Muscle of leg (tissue), 11 donors: Measurements from ENCODE around the gene ZNF428. TPM values are rescaled to one million over a fixed set of nuclear protein-coding genes. Genes with fewer than 3 reads are reported as not detected.

Source experiments
- DNase-seq: peaks from one replicate; pipeline ENCODE4 v3.0.0; 2013
- H3K27ac ChIP-seq: one replicate; pipeline ENCODE4 v1.5.1; 2013; ENCODE audit warnings: mild to moderate bottlenecking, low read length, control low read depth
- H3K27me3 ChIP-seq: one replicate; pipeline ENCODE4 v1.6.1; 2013; ENCODE audit warnings: low read length; ENCODE audit not compliant: control insufficient read depth, insufficient read depth
- H3K36me3 ChIP-seq: one replicate; pipeline ENCODE4 v1.6.1; 2013; ENCODE audit warnings: low read length; ENCODE audit not compliant: control insufficient read depth, insufficient read depth
- H3K4me1 ChIP-seq: one replicate; pipeline ENCODE4 v1.6.1; 2013; ENCODE audit warnings: low read length; ENCODE audit not compliant: control insufficient read depth, insufficient read depth
- H3K4me3 ChIP-seq: one replicate; pipeline ENCODE4 v1.5.1; 2013; ENCODE audit warnings: low read length, control low read depth
- H3K9me3 ChIP-seq: replicated peaks from 2 replicates; pipeline ENCODE4 v1.6.1; 2013; ENCODE audit warnings: low read depth, low read length; ENCODE audit not compliant: control insufficient read depth
- WGBS: methylation state at CpG from one replicate; pipeline ENCODE4 v1.1.5; 2013; ENCODE audit warnings: missing lambda C conversion rate; ENCODE audit not compliant: insufficient coverage; 5-methylcytosine and 5-hydroxymethylcytosine counted together
- polyA plus RNA-seq, 8 donors: library from polyadenylated mRNA; unstranded; fragments of 120-200 nt; gene quantifications; one replicate each; pipeline versions ENCODE4 v1.2.1 to v1.2.3, GENCODE V29; 2013; ENCODE audit warnings: inconsistent platforms in 1 of 8, low replicate concordance in 1 of 8; ENCODE audit not compliant: insufficient read length in 8 of 8, insufficient read depth in 1 of 8
- total RNA-seq: library from RNA; stranded (reverse); fragments of 120-200 nt; gene quantifications from one replicate; pipeline ENCODE4 v1.2.4, GENCODE V29; 2013

ZNF428 gene
- total and polyA plus RNA-seq, 9 donors = 55.9 to 80.5 (median 71.7) TPM

- Histone ChIP-seq H3K4me3 (no peak overlapping the region), H3K9me3 (no peaks in the 10 kb centered on the region), H3K27ac (no peak overlapping the region), H3K4me1 (peaks cover 12% of the 10 kb centered on the region), H3K27me3 (no peaks in the 10 kb centered on the region), H3K36me3 (no peaks in the 10 kb centered on the region)
- WGBS = no CpG with 5 or more reads among the region's 1 CpG
- DNase-seq = no peak
These were observed 3.5 kb upstream of the ZNF428 start for GRCh38 chr19:43622956-43623355.

DNA sequence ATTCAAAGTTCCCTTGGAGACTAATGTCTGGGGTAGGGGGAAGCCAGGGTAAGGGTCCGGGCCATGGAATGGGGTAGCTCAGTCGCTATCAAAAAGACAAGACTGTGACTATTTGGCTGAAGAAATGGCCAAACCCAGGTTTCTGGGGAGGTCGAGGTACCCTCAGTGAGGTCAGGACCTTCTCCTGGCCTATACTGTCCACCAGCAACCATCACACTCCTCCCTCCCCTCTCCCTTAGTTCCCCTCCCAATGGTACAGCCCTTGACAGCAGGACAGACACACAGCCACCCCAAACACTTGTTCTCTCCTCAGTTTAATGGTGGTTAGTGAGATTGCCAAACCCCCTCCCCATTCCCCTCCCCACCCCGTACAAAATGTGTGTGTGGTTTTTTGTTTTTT lies 2.6 kb upstream of the ZNF428 start:
- peaks cover 12% of the 10 kb centered on the region for H3K4me1 ChIP-seq
- H3K27ac ChIP-seq = no peak overlapping the region
- H3K4me3 ChIP-seq = no peak overlapping the region
- no peak for DNase-seq
- WGBS = 85% methylated on average over 3 of the region's 4 CpGs
- H3K27me3 ChIP-seq = no peaks in the 10 kb centered on the region
- H3K9me3 ChIP-seq = no peaks in the 10 kb centered on the region
- H3K36me3 ChIP-seq = no peaks in the 10 kb centered on the region

DNA sequence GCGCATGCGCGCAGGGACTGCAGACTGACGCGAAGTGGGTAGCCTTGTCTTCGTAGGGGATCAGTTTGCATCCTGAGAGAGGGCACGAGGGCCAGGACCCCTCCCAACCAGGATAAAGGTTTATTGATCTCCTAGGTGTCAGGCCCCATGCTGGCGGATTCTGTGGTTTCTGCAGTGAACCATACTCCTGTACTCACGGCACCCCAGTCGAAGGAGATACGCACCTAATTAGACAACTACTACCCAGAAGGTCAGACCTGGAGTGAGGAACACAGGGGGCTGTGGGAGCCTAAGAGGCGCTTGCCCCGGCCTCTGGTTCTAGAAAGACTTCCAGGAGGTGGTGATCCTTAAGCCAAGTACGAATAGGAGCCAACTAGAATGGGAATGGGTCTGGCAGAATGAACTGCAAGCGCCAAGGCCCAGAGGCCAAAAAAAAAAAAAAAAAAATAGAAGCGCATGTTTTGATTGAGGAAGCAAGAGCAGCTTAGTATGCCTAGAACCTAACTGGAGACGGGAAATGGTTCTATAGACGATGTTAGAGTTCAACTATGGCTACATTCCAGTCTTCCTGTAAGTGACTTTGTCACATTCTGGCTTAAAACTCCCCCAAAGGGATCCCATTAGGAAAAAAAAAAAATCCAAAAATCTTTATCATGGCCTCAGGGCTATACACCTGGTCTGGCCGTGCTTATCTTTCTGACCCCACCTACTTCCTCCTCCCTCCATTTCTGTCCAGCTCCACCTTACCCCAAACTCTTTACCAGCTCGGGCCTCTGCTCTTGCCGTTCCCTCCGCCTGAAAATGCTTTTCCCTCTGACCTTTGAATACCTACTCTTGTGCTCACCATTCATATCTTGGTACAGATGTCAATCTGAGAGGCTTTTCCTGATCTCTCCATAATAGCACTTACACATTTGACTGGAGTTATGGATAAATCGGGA lies 902 bp upstream of the ZNF428 start:
- Histone ChIP-seq H3K9me3 (no peaks in the 10 kb centered on the region), H3K4me3 (peak overlapping the region; percentile 93), H3K36me3 (no peaks in the 10 kb centered on the region), H3K27me3 (no peaks in the 10 kb centered on the region), H3K4me1 (peaks cover 12% of the 10 kb centered on the region), H3K27ac (peak overlapping the region; percentile 98)
- peak; percentile 32 for DNase-seq
- 35% methylated on average over 15 of the region's 23 CpGs for WGBS

DNA sequence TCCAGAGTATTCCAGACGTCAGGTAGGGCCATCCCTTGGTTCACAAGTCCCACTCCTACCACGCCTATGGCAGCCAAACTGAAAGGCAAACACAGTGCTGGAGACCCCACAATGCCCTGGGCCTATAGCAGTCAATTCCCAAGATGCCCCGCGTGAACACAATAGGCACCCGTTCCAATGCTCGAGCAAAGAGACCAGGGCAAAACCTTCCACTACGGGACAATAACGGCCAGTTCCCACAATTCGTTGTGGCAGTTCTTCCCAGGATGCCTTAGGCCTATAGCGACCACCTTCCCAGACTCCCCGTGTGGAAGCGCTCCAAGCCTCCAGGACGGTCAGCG lies 538 bp downstream of the ZNF428 start:
- WGBS = 0% methylated on average over 13 of the region's 14 CpGs
- H3K4me1 ChIP-seq = peaks cover 12% of the 10 kb centered on the region
- H3K4me3 ChIP-seq = peak overlapping the region; percentile 93
- no peaks in the 10 kb centered on the region for H3K9me3 ChIP-seq
- no peaks in the 10 kb centered on the region for H3K27me3 ChIP-seq
- DNase-seq = no peak
- peaks cover 4% of the 10 kb centered on the region for H3K36me3 ChIP-seq
- peak overlapping the region; percentile 98 for H3K27ac ChIP-seq

- Histone ChIP-seq H3K9me3 (no peaks in the 10 kb centered on the region), H3K27me3 (no peaks in the 10 kb centered on the region), H3K36me3 (peaks cover 22% of the 10 kb centered on the region), H3K4me1 (peaks cover 12% of the 10 kb centered on the region), H3K27ac (no peak overlapping the region), H3K4me3 (no peak overlapping the region)
- 100% methylated on average over 2 of the region's 6 CpGs for WGBS
- DNase-seq = no peak
These were observed 2.5 kb downstream of the ZNF428 start for GRCh38 chr19:43616954-43617353.

- H3K27ac ChIP-seq = no peak overlapping the region
- no CpG with 5 or more reads among the region's 1 CpG for WGBS
These were observed 3.1 kb downstream of the ZNF428 start for GRCh38 chr19:43616306-43616705.

GRCh38 chr19:43612374-43612773 lies 7.1 kb downstream of the ZNF428 start:
- H3K4me1 ChIP-seq = no peaks in the 10 kb centered on the region
- H3K4me3 ChIP-seq = no peak overlapping the region
- no peaks in the 10 kb centered on the region for H3K9me3 ChIP-seq
- DNase-seq = no peak
- WGBS = 94% methylated on average over 10 of the region's 12 CpGs
- peaks cover 48% of the 10 kb centered on the region for H3K36me3 ChIP-seq
- H3K27me3 ChIP-seq = no peaks in the 10 kb centered on the region
- H3K27ac ChIP-seq = no peak overlapping the region

More at GRCh38 chr19:43616306-43616705, 3.1 kb downstream of the ZNF428 start:
- Histone ChIP-seq H3K4me3 (no peak overlapping the region), H3K9me3 (no peaks in the 10 kb centered on the region), H3K36me3 (peaks cover 28% of the 10 kb centered on the region), H3K27me3 (no peaks in the 10 kb centered on the region), H3K4me1 (peaks cover 12% of the 10 kb centered on the region)
- DNase-seq = no peak

- Histone ChIP-seq H3K4me3 (no peak within 1 kb of the TSS), H3K36me3 (peaks cover 52% of the 10 kb centered on the region), H3K9me3 (no peaks in the 10 kb centered on the region), H3K4me1 (no peaks in the 10 kb centered on the region), H3K27me3 (no peaks in the 10 kb centered on the region), H3K27ac (no peak within 1 kb of the TSS)
- WGBS = 94% methylated on average over 3 of the region's 3 CpGs
- no peak for DNase-seq
These were observed 7.6 kb downstream of the ZNF428 start, which contains the start of gene SRRM5 for GRCh38 chr19:43611788-43612187. TSS of gene SRRM5 (plus strand) at chr19:43612088. CDS start at chr19:43612122, 34 bp downstream.

- H3K27me3 ChIP-seq = no peaks in the 10 kb centered on the region
- H3K4me1 ChIP-seq = no peaks in the 10 kb centered on the region
- 60% methylated on average over 1 of the region's 3 CpGs for WGBS
- no peak overlapping the region for H3K27ac ChIP-seq
- H3K9me3 ChIP-seq = no peaks in the 10 kb centered on the region
- peaks cover 61% of the 10 kb centered on the region for H3K36me3 ChIP-seq
- H3K4me3 ChIP-seq = no peak overlapping the region
- no peak for DNase-seq
These were observed 8.9 kb downstream of the ZNF428 start for GRCh38 chr19:43610493-43610892.

DNA sequence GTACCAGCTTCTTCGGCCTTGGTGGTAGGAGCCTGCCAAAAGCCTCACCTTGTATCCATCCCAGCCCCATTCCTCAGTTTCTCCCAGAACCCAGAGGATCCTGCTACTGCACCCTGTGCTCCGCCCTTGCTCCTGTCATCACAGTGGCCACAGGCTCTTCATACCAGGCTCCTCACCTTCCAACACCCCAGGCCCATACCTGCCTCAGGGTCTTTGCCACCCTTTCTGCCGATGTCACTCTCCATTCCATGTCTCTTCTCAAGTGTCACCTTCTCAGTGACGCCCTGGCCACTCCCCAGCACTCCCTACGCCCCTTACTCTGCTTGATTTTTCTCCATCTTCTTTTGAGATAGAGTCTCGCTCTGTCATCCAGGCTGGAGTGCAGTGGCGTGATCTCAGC lies 9.6 kb downstream of the ZNF428 start:
- H3K27ac ChIP-seq = no peak overlapping the region
- H3K36me3 ChIP-seq = peaks cover 63% of the 10 kb centered on the region
- 79% methylated on average over 7 of the region's 7 CpGs for WGBS
- no peaks in the 10 kb centered on the region for H3K27me3 ChIP-seq
- no peaks in the 10 kb centered on the region for H3K4me1 ChIP-seq
- H3K4me3 ChIP-seq = no peak overlapping the region
- no peaks in the 10 kb centered on the region for H3K9me3 ChIP-seq
- no peak for DNase-seq
